Right lung (tissue), 5 donors: ENCODE measurements around the gene SMURF1. TPM values are rescaled to one million over a fixed set of nuclear protein-coding genes. Genes with fewer than 3 reads are reported as not detected.

Experiments used
- DNase-seq, 2 donors: peaks; one replicate each; pipeline ENCODE4 v3.0.0-alpha.2; 2013
- polyA plus RNA-seq, 5 donors: library from polyadenylated mRNA; unstranded; fragments of 120-200 nt; gene quantifications; one replicate each; pipeline versions ENCODE4 v1.2.1 to v1.2.3, GENCODE V29; 2013; ENCODE audit warnings: inconsistent platforms in 1 of 5, low replicate concordance in 1 of 5; ENCODE audit not compliant: insufficient read length in 5 of 5, insufficient read depth in 1 of 5

SMURF1 gene
- polyA plus RNA-seq, 5 donors: 14.5 to 19.1 (median 16.1) TPM

DNA sequence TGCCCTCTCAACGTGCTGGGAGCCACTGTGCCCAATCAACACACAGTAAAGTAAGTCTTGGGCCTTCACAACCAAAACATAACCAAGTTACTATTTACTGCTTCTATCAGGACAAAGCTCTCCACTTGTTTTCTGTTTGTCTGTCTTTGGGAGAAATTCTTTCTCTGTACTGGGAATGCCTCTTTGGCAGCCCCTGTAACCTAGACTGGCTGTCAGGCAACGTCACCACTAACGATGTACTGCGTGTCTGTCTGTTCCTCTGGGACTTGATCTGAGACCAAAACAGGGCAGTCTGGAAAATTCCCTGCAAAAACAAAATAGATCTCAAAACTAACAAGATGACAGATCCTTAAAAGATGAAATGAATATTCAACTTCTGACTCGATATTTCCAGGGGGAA is 113.0 kb downstream of the SMURF1 start:
- DNase-seq: no peak

DNA sequence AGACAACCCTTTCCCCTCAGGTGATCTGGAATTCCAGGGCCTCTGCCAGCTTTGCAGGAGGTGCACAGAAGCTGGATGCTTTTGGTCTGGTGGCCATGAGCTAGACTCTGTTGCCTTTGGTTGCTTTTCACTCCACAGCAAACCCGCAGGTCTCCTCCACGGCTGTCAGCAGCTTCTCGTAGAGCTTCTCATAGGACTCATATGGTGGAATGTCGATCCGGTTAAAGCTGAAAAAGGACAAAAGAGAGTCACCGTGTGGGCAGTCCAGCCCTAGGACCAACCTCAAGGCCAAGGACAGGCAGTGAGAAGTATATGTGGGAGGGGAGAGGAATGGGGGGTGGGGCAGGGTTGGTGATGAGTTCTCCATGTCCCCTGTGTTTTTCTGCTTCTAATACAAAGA is 113.5 kb downstream of the SMURF1 start:
- no peak for DNase-seq

DNA sequence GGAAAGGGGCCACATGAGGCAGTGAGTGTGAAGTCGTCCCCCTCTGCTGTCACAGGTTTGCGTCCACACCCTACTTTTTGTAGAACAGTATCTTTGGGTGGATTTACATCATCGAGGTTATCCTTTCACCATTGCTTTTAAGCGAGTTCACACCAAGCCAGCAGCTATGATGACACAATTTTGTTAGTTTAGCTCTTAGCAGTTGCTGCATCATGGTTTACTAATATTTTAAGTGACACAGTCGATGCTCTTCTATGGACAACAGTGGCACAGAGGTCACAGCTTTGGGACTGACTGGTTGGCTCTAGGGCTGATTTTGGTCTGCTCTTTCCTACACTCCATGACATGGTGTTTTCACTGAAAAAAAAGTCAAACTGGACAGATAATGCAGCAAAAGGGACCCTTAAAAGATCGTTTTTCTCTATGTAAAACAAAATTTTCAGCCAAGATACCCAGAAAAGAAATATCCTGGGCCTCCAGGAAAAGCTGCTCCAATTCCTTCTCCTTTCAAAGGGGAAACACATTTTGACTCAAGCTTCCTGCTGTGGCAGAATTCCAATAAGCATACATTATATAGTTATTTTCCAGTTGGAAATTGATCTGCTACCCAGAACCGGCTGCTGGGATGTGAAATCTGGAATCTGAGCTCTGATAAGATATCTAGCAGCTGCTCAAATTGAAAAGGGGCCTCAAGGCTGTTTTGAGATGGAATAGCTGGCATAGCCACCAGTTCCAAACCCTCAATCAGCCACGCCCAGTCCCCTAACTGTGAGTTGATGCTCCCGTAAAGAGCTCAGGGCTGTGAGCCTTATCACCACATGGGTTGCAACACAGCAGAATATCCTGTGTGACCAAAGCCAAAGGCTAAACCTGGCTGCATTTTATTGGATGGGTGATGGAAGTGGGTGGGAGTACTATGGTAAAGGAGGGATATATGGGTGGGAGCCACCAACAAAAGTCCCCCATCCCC is 114.2 kb downstream of the SMURF1 start:
- DNase-seq: no peak

- no peak for DNase-seq
Observed at GRCh38 chr7:99028261-99028973, 115.5 kb downstream of the SMURF1 start.

DNA sequence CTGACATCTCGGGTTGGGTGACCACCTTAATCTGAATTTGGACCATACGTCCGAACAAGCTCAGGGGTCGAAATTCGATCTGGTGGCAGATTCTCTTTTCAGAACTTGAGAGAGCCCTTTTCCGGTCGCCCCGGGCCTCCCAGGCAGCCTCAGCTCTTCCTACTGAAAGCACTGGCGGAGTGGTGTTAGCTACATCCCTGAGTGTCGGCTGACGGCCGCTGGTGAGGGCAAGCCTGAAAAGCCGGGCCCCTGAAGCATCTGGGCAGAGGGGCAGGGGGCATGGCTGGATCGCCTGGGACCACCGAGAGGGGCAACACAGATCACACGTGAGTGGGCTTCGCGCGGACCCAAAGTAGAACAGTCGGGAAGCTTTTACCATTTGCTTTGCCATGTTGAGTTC is 116.1 kb downstream of the SMURF1 start:
- no peak for DNase-seq

DNA sequence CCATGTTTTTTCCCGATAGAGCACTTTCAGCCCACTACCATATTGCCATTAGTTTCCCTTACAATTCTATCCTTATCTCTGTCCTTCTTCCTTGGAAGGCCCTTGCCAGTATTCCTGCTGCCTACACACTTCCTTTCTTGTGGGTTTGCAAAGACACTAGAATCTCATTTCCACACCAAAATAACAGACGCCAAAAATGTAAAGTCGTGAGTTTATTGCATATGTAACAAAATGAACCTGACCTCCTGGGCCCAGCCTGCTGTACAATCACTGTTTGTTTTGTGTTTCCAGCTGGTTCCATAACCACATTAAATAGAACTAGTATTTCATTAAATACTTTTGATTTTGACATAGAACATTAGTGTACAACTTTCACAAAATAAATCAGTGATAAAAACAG is 116.7 kb downstream of the SMURF1 start:
- no peak for DNase-seq

- no peak for DNase-seq
Observed at GRCh38 chr7:99024066-99024465, 119.8 kb downstream of the SMURF1 start.

DNA sequence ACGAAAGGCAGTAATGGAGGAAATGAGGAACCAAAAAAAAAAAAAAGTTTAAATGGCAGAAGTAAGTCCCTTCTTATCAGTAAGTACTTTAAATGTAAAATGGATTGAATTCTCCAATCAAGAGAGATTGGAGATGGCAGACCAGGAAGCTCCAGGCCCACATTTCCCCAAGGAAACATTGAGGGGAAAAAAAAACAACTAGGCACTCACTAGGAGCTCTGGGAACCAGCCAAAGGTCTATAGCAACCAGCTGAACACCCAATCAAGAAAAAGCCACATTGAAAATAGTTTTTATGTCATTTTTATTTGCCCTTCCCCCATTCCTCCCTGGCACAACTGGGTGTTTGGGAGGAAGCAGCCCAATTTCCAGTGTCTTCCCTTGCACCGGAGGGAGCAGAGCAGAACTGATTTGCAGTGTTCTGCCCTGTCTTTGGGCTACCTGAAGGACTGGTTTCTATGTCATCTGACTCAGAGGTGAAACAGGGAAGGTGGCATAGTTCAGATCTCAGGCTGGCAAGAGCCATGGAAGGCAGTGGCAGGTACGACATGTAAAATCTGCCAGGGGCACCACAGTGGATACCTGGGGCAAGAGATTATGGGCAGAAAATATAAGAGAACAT is 121.9 kb downstream of the SMURF1 start:
- DNase-seq: no peak

- DNase-seq: no peak
Observed at GRCh38 chr7:99020413-99020715, 123.5 kb downstream of the SMURF1 start.

DNA sequence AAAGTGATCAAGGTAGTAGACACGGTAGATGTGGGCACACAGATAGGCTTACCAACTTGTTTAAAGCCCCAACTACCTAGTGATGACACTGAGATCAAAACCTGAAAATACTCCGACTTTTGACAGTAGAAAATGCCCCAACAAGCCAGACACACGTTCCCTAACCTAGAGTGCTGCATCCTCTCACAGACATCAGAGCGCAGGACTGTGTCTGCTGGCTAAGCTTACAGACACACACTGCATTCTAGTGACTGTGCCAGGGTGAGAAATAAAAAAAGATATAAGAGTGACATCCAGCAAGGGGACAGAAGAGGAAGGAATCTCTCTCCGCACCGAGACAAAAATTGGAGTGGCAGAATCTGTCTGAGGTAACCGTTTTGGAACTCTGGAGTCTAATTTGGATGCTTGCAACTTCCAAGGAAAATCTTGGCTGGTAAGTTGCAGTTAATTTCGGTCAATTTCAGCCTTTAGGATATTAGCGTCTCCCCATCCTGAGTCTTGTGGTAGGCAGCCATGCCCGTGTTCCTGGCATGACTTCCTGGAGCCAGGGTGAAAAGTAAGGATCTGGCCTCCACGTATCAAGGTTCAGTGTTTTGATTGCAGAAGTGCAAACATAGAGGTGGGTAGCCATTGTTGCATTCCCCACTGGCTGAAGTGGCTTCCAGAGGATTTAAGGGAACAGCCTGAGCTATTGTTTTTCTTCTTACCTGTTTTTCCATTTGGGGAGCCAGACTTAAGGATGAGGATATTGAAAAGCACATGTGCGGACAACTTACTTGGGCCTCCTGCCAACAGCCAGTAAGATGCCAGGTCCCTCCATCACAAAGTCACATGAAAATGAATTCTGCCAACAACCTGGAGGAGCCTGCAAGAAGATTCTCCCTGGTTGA is 124.1 kb downstream of the SMURF1 start:
- DNase-seq: no peak

GRCh38 chr7:99016196-99016595 is 127.7 kb downstream of the SMURF1 start:
- DNase-seq: no peak

DNA sequence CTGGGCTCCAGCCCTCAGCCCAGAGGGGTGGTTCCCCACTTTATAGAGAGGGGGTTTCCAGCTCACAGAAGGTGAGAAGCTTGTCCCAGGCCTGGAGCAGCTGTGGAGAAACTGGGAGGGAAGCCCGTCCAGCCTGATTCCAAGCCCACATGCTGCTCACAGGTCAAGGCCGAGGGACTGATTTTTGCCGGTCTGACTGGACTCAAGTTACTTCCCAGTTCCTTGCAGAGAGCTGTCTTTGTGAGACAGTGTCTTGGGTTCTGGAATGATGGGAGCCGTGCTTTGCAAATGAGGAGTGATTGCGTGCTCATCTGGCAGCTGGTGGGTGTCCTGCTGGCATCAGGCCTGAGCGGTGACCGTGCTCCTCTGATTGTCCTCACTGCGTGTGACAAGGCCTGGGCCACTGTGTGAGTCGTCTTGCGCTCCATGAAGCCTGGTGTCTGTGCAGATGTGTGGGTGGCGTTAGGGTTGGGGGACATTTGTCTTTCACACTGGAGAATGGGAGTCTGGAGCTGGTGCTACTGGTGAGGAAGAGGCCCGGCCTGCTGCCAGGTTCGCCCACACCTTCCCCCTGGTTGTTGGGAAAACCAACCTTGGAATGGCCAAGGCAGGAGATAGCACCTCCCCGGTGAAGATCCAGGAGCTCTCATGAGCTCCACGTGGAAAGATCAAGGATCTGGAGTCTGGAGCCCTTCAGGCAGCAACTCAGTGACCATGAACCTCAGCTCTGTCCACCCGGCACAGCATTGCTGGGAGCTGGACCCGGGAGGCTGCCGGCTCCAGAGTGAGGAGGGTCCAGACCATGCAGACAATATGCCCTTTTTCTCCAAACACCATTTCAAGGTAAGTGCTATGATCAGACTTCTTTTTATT is 129.6 kb downstream of the SMURF1 start:
- DNase-seq: no peak

- no peak for DNase-seq
Observed at GRCh38 chr7:99013266-99014112, 130.4 kb downstream of the SMURF1 start.

GRCh38 chr7:99012722-99013121 is 131.2 kb downstream of the SMURF1 start:
- DNase-seq: no peak

- DNase-seq: no peak
Observed at GRCh38 chr7:99011706-99012404, 132.1 kb downstream of the SMURF1 start.

- no peak for DNase-seq
Observed at GRCh38 chr7:99011341-99011705, 132.6 kb downstream of the SMURF1 start.

DNA sequence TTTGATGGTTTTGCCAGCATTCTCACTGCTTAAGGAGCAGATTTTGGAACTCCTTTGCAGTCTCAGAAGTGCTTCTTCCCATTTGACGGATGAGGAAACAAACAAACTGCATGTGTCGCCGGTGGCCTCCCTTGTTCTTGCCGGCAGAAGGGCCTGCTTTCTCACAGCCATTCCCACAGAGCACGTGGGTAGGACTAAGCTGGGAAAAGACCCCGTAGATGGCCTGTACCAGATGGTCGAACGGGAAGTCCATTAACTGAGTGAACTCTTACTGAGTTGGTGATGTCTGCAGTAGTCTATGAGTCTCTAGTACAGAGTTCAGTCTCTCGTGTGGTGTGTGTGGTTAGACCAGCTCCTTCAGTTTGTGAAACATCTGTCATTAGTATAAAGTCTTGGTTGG is 133.6 kb downstream of the SMURF1 start:
- DNase-seq: no peak

GRCh38 chr7:99008921-99009530 is 134.9 kb downstream of the SMURF1 start:
- no peak for DNase-seq

- DNase-seq: no peak
Observed at GRCh38 chr7:99008181-99008631, 135.7 kb downstream of the SMURF1 start.
